Endothelial cell of umbilical vein (primary cell): ENCODE measurements around the gene OR5D16. TPM values are rescaled to one million over a fixed set of nuclear protein-coding genes. Genes with fewer than 3 reads are reported as not detected.

Experiments
- BruUV-seq: library from RNA; stranded (reverse); fragments of 400-500 nt; replicated peaks from 2 replicates; lab custom pipeline; 2021; lab: Mats Ljungman, UMichigan
- CTCF ChIA-PET: fragments of 300-600, 350-600 bp; sonication (Branson Sonifier 250); formaldehyde crosslinking; loops from one replicate; lab custom pipeline; 2021; ENCODE audit warnings: antibody characterized with exemption, inconsistent platforms; lab: Charles Lee
- POLR2A ChIA-PET: fragments of 300-600, 350-600 bp; sonication (Branson Sonifier 250); formaldehyde crosslinking; loops from one replicate; lab custom pipeline; 2021; ENCODE audit warnings: antibody characterized with exemption, inconsistent platforms; lab: Charles Lee
- DNase-seq: peaks from one replicate; pipeline ENCODE4 v3.0.0-alpha.2; 2011; ENCODE audit warnings: low read depth, low spot score
- FAIRE-seq: peaks from 2 replicates; lab custom pipeline; 2011; peaks lifted over from hg19 to GRCh38; lab: Jason Lieb, UNC
- H2AFZ ChIP-seq: 2 replicates; pipeline ENCODE4 v1.6.0; 2012; ENCODE audit warnings: low read depth, low read length, control low read depth, inconsistent platforms
- H3K27ac ChIP-seq: 2 replicates; pipeline ENCODE4 v1.5.1; 2011; ENCODE audit warnings: low read depth, mild to moderate bottlenecking, control low read depth, low read length, moderate library complexity; ENCODE audit not compliant: insufficient read depth
- H3K27me3 ChIP-seq, 2 experiments: 2 replicates each; pipeline versions ENCODE4 v1.6.0 to v1.6.1; 2011; ENCODE audit warnings: low read length in 2 of 2, mixed read lengths in 1 of 2; ENCODE audit not compliant: control insufficient read depth in 2 of 2, insufficient read depth in 2 of 2
- H3K36me3 ChIP-seq, 2 experiments: 2 replicates in 1 of 2; 3 replicates in 1 of 2; pipeline ENCODE4 v1.5.1; 2011; ENCODE audit warnings: low read length in 2 of 2, mild to moderate bottlenecking in 1 of 2, moderate library complexity in 1 of 2; ENCODE audit not compliant: control insufficient read depth in 2 of 2, insufficient read depth in 2 of 2; ENCODE audit errors: extremely low read depth in 1 of 2
- H3K4me1 ChIP-seq: 3 replicates; pipeline ENCODE4 v1.5.1; 2011; ENCODE audit warnings: mild to moderate bottlenecking, low read length; ENCODE audit not compliant: control insufficient read depth, insufficient read depth; ENCODE audit errors: extremely low read depth
- H3K4me2 ChIP-seq: 2 replicates; pipeline ENCODE4 v1.6.1; 2011; ENCODE audit warnings: low read length, control low read depth, mixed read lengths; ENCODE audit not compliant: insufficient read depth
- H3K4me3 ChIP-seq, 3 experiments: fragments of 200-600 bp in 1 of 3; sonication (generic), shearing (Covaris generic) in 1 of 3; replicated peaks in 1 of 3; 2 replicates each; pipeline ENCODE4 v1.5.1; 2011 to 2016; ENCODE audit warnings: control low read depth in 3 of 3, low read length in 3 of 3, mild to moderate bottlenecking in 2 of 3, inconsistent platforms in 1 of 3, low read depth in 1 of 3, moderate library complexity in 1 of 3; ENCODE audit not compliant: insufficient read depth in 1 of 3
- H3K79me2 ChIP-seq: 2 replicates; pipeline ENCODE4 v1.6.0; 2012; ENCODE audit warnings: low read length, inconsistent platforms; ENCODE audit not compliant: control insufficient read depth, insufficient read depth
- H3K9ac ChIP-seq: replicated peaks from 2 replicates; pipeline ENCODE3; 2011; ENCODE audit warnings: low read length, control low read depth; ENCODE audit not compliant: insufficient read depth; ENCODE audit errors: extremely low read depth
- H3K9me1 ChIP-seq: replicated peaks from 3 replicates; pipeline ENCODE4 v1.6.0; 2011; ENCODE audit warnings: mild to moderate bottlenecking, low read length; ENCODE audit not compliant: control insufficient read depth, insufficient read depth; ENCODE audit errors: extremely low read depth
- H3K9me3 ChIP-seq: replicated peaks from 2 replicates; pipeline ENCODE4 v1.5.1; 2012; ENCODE audit warnings: low read length, inconsistent platforms; ENCODE audit not compliant: control insufficient read depth, insufficient read depth
- H4K20me1 ChIP-seq: replicated peaks from 2 replicates; pipeline ENCODE3; 2011; ENCODE audit warnings: mild to moderate bottlenecking, low read length; ENCODE audit not compliant: control insufficient read depth, insufficient read depth; ENCODE audit errors: extremely low read depth
- CTCF ChIP-seq, 2 donors: IDR thresholded peaks; 1 replicate in 1 of 2; 2 replicates in 1 of 2; pipeline ENCODE4 v1.5.1; 2011; ENCODE audit warnings: low read length in 2 of 2, mild to moderate bottlenecking in 2 of 2, moderate library complexity in 2 of 2, control low read depth in 1 of 2, inconsistent platforms in 1 of 2, low read depth in 1 of 2; ENCODE audit not compliant: insufficient read depth in 1 of 2; ENCODE audit errors: extremely low read depth in 1 of 2
- EZH2 ChIP-seq: IDR thresholded peaks from 2 replicates; pipeline ENCODE4 v1.6.1; 2012; ENCODE audit warnings: borderline replicate concordance, low read depth, mild to moderate bottlenecking, moderate library complexity, low read length, inconsistent platforms; ENCODE audit not compliant: severe bottlenecking
- FOS ChIP-seq: IDR thresholded peaks from 2 replicates; pipeline ENCODE4 v1.6.1; 2011; ENCODE audit warnings: mild to moderate bottlenecking, low read length, moderate library complexity, borderline replicate concordance; ENCODE audit not compliant: insufficient read depth
- GATA2 ChIP-seq: IDR thresholded peaks from 2 replicates; pipeline ENCODE4 v1.7.0; 2011; ENCODE audit warnings: low read depth, mild to moderate bottlenecking, moderate library complexity, mixed read lengths, low read length; ENCODE audit not compliant: insufficient read length, insufficient read depth
- JUN ChIP-seq: IDR thresholded peaks from 2 replicates; pipeline ENCODE4 v1.6.1; 2011; ENCODE audit warnings: borderline replicate concordance, low read depth; ENCODE audit not compliant: insufficient read length, insufficient read depth
- MAX ChIP-seq: IDR thresholded peaks from 2 replicates; pipeline ENCODE4 v1.6.1; 2011; ENCODE audit not compliant: insufficient read depth, insufficient read length
- MYC ChIP-seq: IDR thresholded peaks from one replicate; pipeline ENCODE4 v1.6.1; 2011; ENCODE audit warnings: mild to moderate bottlenecking, low read depth, low read length
- POLR2A ChIP-seq: IDR thresholded peaks from 2 replicates; pipeline ENCODE4 v1.6.1; 2012; ENCODE audit warnings: low read depth, mild to moderate bottlenecking, control low read depth, low read length
- POLR2AphosphoS5 ChIP-seq: IDR thresholded peaks from 2 replicates; pipeline ENCODE4 v1.6.1; 2012; ENCODE audit warnings: low read depth, mild to moderate bottlenecking, control low read depth, low read length, moderate library complexity; ENCODE audit not compliant: insufficient read depth
- dilution Hi-C: fragments of 300-500 bp; cut with MboI; formaldehyde crosslinking; loops from one replicate; pipeline ENCODE4 v1.15.0; 2019; ENCODE audit warnings: low sequenced_read_pairs; ENCODE audit not compliant: extremely low pct_ligation_motif_present
- intact Hi-C: fragments of 100-400 bp; cut with micrococcal nuclease; formaldehyde crosslinking; loops from one replicate; pipeline ENCODE4 v1.10.0; 2022
- polyA plus RNA-seq, 4 experiments: library from polyadenylated mRNA; depleted of rRNA in 3 of 4; stranded (reverse) in 3 of 4; unstranded in 1 of 4; fragments of >200 nt; gene quantifications; 2 replicates each; pipeline versions ENCODE4 v1.2.1 to v1.2.3, GENCODE V29; 2011 to 2012; ENCODE audit warnings: missing spikeins in 1 of 4
- total RNA-seq: library from RNA; stranded (reverse); gene quantifications from 2 replicates; pipeline ENCODE4 v1.2.3, GENCODE V29; 2021

Gene OR5D16
- total and polyA plus RNA-seq, 2 donors (not counting 3 experiments of a cell fraction or from before 2014, with no cell fraction given), result not detected

GRCh38 chr11:55795256-55795655, 43.3 kb upstream of the OR5D16 start, which contains the start of gene OR5D14:
Gene OR5D14, plus strand, starts transcription at chr11:55795556. Its CDS starts 0 bp downstream, at chr11:55795556.
- no peaks in the 10 kb centered on the region for H3K36me3 ChIP-seq
- H3K4me3 ChIP-seq, result no peak within 1 kb of the TSS
- CTCF ChIA-PET, result no interaction called here
- no peak within 1 kb of the TSS for H3K27ac ChIP-seq
- BruUV-seq, result no TSS peak
- no peak for DNase-seq
- no peak within 1 kb of the TSS for H3K9ac ChIP-seq
- no peaks in the 10 kb centered on the region for H3K9me3 ChIP-seq
- TF ChIP-seq POLR2A (no peak), FOS (no peak), EZH2 (no peak), MAX (no peak), POLR2AphosphoS5 (no peak), GATA2 (no peak), MYC (no peak), CTCF (IDR thresholded peaks at IDR 0.05; ENCODE audit: extremely low read depth in 1 of 2, insufficient read depth in 1 of 2, low read depth in 1 of 2, low read length in 2 of 2) (no peak), JUN (no peak)
- intact Hi-C loops, result no loop called here
- H3K4me2 ChIP-seq, result no peak within 1 kb of the TSS
- H3K4me1 ChIP-seq, result no peaks in the 10 kb centered on the region
- no peaks in the 10 kb centered on the region for H3K9me1 ChIP-seq
- POLR2A ChIA-PET, result no interaction called here
- H4K20me1 ChIP-seq, result no peaks in the 10 kb centered on the region
- no peaks in the 10 kb centered on the region for H3K79me2 ChIP-seq
- H3K27me3 ChIP-seq, result no peaks in the 10 kb centered on the region
- no peak within 1 kb of the TSS for H2AFZ ChIP-seq
- dilution Hi-C loops, result no loop called here
- FAIRE-seq, result no peak
